Measurements from ENCODE around the gene ARL14. TPM values are rescaled to one million over a fixed set of nuclear protein-coding genes. Genes with fewer than 3 reads are reported as not detected.

The ARL14 gene
- total RNA-seq, 1 donor from 2014 or later = not detected

GRCh38 chr3:160719710-160720109 lies 42.8 kb downstream of the ARL14 start:
- intact Hi-C loops (cut with micrococcal nuclease) = no loop called here

GRCh38 chr3:160720123-160720746 lies 43.3 kb downstream of the ARL14 start:
- intact Hi-C loops (cut with micrococcal nuclease) = no loop called here

- intact Hi-C loops (cut with micrococcal nuclease) = no loop called here
Observed at GRCh38 chr3:160722331-160722730, 45.4 kb downstream of the ARL14 start.

GRCh38 chr3:160725338-160725737 lies 48.4 kb downstream of the ARL14 start:
- intact Hi-C loops (cut with micrococcal nuclease) = no loop called here

Other genes starting within 250 kb of the ARL14 start
- 45.1 and 47.3 TPM in 2 replicates for gene TRIM59, start 227.4 kb upstream of the ARL14 start, total RNA-seq
- gene KPNA4, start 111.6 kb upstream of the ARL14 start, total RNA-seq = 49.3 and 51.5 TPM in 2 replicates
- 5.4 and 6.3 TPM in 2 replicates for gene PPM1L, start 79.1 kb downstream of the ARL14 start, total RNA-seq

Data from T-helper 1 cell treated with Interleukin-12 subunit alpha and Interleukin-12 subunit beta and Interleukin-4 antibody, amounts not matched to agents 30 ng/mL and 1 ng/mL, for 36 hours (primary cell).